ENCODE results near the gene CDH4.

- TF ChIP-seq CTCF (conservative IDR thresholded peaks at IDR 0.05) (no peak), EZH2 (IDR thresholded peaks at IDR 0.05; ENCODE audit: low read depth) (no peak)
Measured at GRCh38 chr20:61370841-61371303, 118.8 kb downstream of the CDH4 start.
